ENCODE measurements around the gene LRCH1. TPM values are rescaled to one million over a fixed set of nuclear protein-coding genes. Genes with fewer than 3 reads are reported as not detected.
A peak's percentile ranks its signal among the peaks of the same experiment; 100 is the strongest.

Gene LRCH1
- polyA plus RNA-seq, 1 of the 3 experiments (the other 2 are of a cell fraction), result 5.5 TPM

DNA sequence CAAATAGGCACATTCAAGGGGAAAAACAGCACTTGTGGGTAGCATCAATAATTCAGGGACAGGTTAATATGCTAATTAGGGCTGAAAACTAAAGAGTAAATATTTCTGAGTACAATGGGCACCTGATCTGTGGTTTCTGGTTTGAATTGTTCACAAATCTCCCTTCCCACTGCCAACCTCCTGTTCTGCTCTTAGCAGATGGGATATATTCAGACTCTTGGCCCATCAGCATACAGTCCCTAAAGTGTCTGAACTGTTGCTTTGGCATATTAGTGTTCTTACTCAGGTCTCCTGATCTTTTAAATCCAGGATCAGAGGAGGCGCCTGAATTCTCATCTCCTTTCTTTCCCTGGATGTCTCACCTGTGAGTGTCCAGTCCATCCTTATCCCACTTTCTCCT, 8.2 kb upstream of the LRCH1 start:
- POLR2A ChIA-PET, result no interaction called here
- CTCF ChIA-PET, result no interaction called here
- Histone ChIP-seq H3K27ac (ENCODE audit: low read depth in 2 of 2, low read length in 1 of 2) (no peak overlapping the region), H3K4me2 (no peak overlapping the region), H3K4me3 (ENCODE audit: low read depth in 2 of 2, low read length in 1 of 2) (no peak overlapping the region), H3K79me2 (ENCODE audit: insufficient read depth) (no peaks in the 10 kb centered on the region), H4K20me1 (ENCODE audit: insufficient read depth) (no peaks in the 10 kb centered on the region), H3K9ac (no peak overlapping the region), H2AFZ (ENCODE audit: low read depth) (no peak overlapping the region), H3K27me3 (ENCODE audit: insufficient read depth) (no peaks in the 10 kb centered on the region), H3K9me3 (no peaks in the 10 kb centered on the region), H3K36me3 (replicated peaks in 1 of 2; ENCODE audit: control insufficient read depth in 1 of 2, insufficient read depth in 2 of 2, low read length in 1 of 2) (no peaks in the 10 kb centered on the region), H3K4me1 (ENCODE audit: control insufficient read depth in 1 of 2, insufficient read depth in 2 of 2, low read depth in 1 of 2, low read length in 1 of 2) (peaks cover 0 to 6% of the 10 kb centered on the region in 2 experiments; a peak in 1 of 4 replicates), H3F3A (replicated peaks; ENCODE audit: insufficient read depth) (no peaks in the 10 kb centered on the region), H3K9me2 (no peaks in the 10 kb centered on the region)
- no peak for TF ChIP-seq FOXJ3 (CRISPR knock-in tag; IDR thresholded peaks at IDR 0.05)
- TF ChIP-seq POLR2AphosphoS5 (IDR thresholded peaks at IDR 0.05; ENCODE audit: low read depth, low read length), result no peak
- TF ChIP-seq TEAD4 (IDR thresholded peaks at IDR 0.05; ENCODE audit: borderline replicate concordance, insufficient read depth), result no peak
- TF ChIP-seq RFX5 (IDR thresholded peaks at IDR 0.05; ENCODE audit: low read length), result no peak
- WGBS (ENCODE audit: low lambda C conversion rate), result 94% methylated on average over 1 of the region's 1 CpG
- DNase-seq, result no peak

DNA sequence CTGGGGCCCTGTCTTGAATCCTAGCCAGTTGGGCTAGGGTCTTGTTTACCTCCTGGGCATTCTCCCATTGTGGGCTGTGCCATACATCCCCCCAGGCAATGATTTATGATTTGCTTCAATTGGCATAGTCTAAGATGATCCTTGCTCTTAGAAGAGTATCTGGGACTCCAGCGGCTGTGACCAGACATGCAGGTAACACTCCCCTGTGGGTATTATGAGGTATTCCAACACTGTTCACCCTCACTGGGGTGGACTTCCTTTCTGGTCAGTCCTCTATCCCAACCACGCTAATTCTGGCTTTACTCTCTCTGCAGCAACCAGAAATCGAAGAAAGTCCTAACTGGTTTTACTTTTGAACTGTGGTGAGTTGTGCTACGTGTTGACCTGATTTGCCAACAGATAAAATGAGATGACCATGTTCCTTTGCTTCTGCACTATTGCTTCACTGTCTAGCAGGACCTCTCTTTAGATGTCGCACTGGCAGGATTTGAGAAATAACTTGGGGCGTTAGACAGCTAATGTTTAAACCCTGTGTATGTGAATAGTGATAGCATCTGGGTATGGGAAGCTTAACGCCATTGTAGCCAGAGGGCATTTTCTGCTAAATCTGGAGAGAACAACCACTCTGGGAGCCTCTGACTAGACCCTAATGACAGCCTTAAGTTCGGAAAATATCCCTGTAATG, 6.7 kb upstream of the LRCH1 start:
- ChIA-PET CTCF (no interaction called here), POLR2A (no interaction called here)
- H3K9ac ChIP-seq, result no peak overlapping the region
- H3K36me3 ChIP-seq (replicated peaks in 1 of 2; ENCODE audit: control insufficient read depth in 1 of 2, insufficient read depth in 2 of 2, low read length in 1 of 2), result no peaks in the 10 kb centered on the region
- H3K9me3 ChIP-seq, result no peaks in the 10 kb centered on the region
- H3K79me2 ChIP-seq (ENCODE audit: insufficient read depth), result no peaks in the 10 kb centered on the region
- no peak overlapping the region for H2AFZ ChIP-seq (ENCODE audit: low read depth)
- peaks cover 14% of the 10 kb centered on the region for H3F3A ChIP-seq (replicated peaks; ENCODE audit: insufficient read depth)
- 71% methylated on average over 8 of the region's 8 CpGs for WGBS (ENCODE audit: low lambda C conversion rate)
- H3K4me1 ChIP-seq (ENCODE audit: control insufficient read depth in 1 of 2, insufficient read depth in 2 of 2, low read depth in 1 of 2, low read length in 1 of 2), result peaks cover 0 to 6% of the 10 kb centered on the region in 2 experiments; a peak in 2 of 4 replicates
- H3K9me2 ChIP-seq, result no peaks in the 10 kb centered on the region
- no peak overlapping the region for H3K4me2 ChIP-seq
- TF ChIP-seq FOXM1 (IDR thresholded peaks at IDR 0.05; ENCODE audit: low read depth) (no peak), GATA2 (CRISPR knock-in tag; IDR thresholded peaks at IDR 0.05) (peak; percentile 67)
- TF ChIP-seq, protein P1, sequence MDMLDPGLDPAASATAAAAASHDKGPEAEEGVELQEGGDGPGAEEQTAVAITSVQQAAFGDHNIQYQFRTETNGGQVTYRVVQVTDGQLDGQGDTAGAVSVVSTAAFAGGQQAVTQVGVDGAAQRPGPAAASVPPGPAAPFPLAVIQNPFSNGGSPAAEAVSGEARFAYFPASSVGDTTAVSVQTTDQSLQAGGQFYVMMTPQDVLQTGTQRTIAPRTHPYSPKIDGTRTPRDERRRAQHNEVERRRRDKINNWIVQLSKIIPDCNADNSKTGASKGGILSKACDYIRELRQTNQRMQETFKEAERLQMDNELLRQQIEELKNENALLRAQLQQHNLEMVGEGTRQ (IDR thresholded peaks at IDR 0.05; ENCODE audit: borderline replicate concordance, low read depth, low read length), result no peak
- H4K20me1 ChIP-seq (ENCODE audit: insufficient read depth), result no peaks in the 10 kb centered on the region
- no peak overlapping the region for H3K27ac ChIP-seq (ENCODE audit: low read depth in 2 of 2, low read length in 1 of 2)
- H3K4me3 ChIP-seq (ENCODE audit: low read depth in 2 of 2, low read length in 1 of 2), result no peak overlapping the region
- DNase-seq, result peak; percentile 33
- no peaks in the 10 kb centered on the region for H3K27me3 ChIP-seq (ENCODE audit: insufficient read depth)

DNA sequence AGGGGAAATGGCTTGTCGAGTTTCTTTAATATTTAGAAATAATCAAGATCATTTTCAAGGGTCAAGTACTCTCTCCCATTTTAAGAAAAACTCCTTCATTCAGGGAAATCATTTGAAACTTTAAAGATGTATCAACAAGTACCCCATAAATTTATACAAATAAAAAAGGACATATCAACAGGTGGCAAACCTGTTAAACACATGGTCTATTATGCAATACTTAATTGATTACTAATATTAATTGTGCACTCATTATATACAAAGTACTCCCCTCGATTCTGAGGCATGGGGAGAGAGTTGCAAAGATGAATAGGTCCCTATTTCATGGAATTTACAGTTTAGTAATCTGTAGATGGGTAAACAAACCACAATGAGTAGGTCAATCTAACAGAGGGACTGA, 2.1 kb upstream of the LRCH1 start:
- Histone ChIP-seq H3K9me2 (no peaks in the 10 kb centered on the region), H3K27me3 (ENCODE audit: insufficient read depth) (no peaks in the 10 kb centered on the region), H3K27ac (ENCODE audit: low read depth in 2 of 2, low read length in 1 of 2) (0 out of 4 replicates have a peak overlapping the region, but pooled peaks of 1 of the 2 experiments have one; percentile 16), H3K9ac (no peak overlapping the region), H2AFZ (ENCODE audit: low read depth) (no peak overlapping the region), H3K4me1 (ENCODE audit: control insufficient read depth in 1 of 2, insufficient read depth in 2 of 2, low read depth in 1 of 2, low read length in 1 of 2) (peaks cover 8 to 20% of the 10 kb centered on the region in 2 experiments; a peak in 3 of 4 replicates), H3K4me2 (no peak overlapping the region), H3K9me3 (no peaks in the 10 kb centered on the region), H3F3A (replicated peaks; ENCODE audit: insufficient read depth) (peaks cover 28% of the 10 kb centered on the region), H4K20me1 (ENCODE audit: insufficient read depth) (peaks cover 12% of the 10 kb centered on the region), H3K4me3 (ENCODE audit: low read depth in 2 of 2, low read length in 1 of 2) (no peak overlapping the region), H3K36me3 (replicated peaks in 1 of 2; ENCODE audit: control insufficient read depth in 1 of 2, insufficient read depth in 2 of 2, low read length in 1 of 2) (no peaks in the 10 kb centered on the region), H3K79me2 (ENCODE audit: insufficient read depth) (peaks cover 34% of the 10 kb centered on the region)
- 82% methylated on average over 2 of the region's 2 CpGs for WGBS (ENCODE audit: low lambda C conversion rate)
- ChIA-PET POLR2A (no interaction called here), CTCF (interaction anchor here (0.6 to 2.9 kb wide), 28 partner anchors 8 to 172 kb away, joined by 3 to 88 read pairs (median 5); no protein-coding TSS in a partner anchor)
- no peak for DNase-seq
- TF ChIP-seq, protein P2, sequence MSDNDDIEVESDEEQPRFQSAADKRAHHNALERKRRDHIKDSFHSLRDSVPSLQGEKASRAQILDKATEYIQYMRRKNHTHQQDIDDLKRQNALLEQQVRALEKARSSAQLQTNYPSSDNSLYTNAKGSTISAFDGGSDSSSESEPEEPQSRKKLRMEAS (IDR thresholded peaks at IDR 0.05; ENCODE audit: low read depth), result no peak
- no peak for TF ChIP-seq JUND (IDR thresholded peaks at IDR 0.05)
- no peak for TF ChIP-seq NFIC (IDR thresholded peaks at IDR 0.05; ENCODE audit: borderline replicate concordance)
- TF ChIP-seq, protein P3, sequence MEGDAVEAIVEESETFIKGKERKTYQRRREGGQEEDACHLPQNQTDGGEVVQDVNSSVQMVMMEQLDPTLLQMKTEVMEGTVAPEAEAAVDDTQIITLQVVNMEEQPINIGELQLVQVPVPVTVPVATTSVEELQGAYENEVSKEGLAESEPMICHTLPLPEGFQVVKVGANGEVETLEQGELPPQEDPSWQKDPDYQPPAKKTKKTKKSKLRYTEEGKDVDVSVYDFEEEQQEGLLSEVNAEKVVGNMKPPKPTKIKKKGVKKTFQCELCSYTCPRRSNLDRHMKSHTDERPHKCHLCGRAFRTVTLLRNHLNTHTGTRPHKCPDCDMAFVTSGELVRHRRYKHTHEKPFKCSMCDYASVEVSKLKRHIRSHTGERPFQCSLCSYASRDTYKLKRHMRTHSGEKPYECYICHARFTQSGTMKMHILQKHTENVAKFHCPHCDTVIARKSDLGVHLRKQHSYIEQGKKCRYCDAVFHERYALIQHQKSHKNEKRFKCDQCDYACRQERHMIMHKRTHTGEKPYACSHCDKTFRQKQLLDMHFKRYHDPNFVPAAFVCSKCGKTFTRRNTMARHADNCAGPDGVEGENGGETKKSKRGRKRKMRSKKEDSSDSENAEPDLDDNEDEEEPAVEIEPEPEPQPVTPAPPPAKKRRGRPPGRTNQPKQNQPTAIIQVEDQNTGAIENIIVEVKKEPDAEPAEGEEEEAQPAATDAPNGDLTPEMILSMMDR (IDR thresholded peaks at IDR 0.05), result no peak
- TF ChIP-seq, protein P4, sequence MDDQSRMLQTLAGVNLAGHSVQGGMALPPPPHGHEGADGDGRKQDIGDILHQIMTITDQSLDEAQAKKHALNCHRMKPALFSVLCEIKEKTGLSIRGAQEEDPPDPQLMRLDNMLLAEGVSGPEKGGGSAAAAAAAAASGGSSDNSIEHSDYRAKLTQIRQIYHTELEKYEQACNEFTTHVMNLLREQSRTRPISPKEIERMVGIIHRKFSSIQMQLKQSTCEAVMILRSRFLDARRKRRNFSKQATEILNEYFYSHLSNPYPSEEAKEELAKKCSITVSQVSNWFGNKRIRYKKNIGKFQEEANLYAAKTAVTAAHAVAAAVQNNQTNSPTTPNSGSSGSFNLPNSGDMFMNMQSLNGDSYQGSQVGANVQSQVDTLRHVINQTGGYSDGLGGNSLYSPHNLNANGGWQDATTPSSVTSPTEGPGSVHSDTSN (IDR thresholded peaks at IDR 0.05), result no peak
- no peak for TF ChIP-seq TEAD4 (IDR thresholded peaks at IDR 0.05; ENCODE audit: borderline replicate concordance, insufficient read depth)
- no peak for TF ChIP-seq CHD2 (IDR thresholded peaks at IDR 0.05; ENCODE audit: low read length, partially characterized antibody)
- TF ChIP-seq, protein P1 (IDR thresholded peaks at IDR 0.05; ENCODE audit: borderline replicate concordance, low read depth, low read length), result no peak
- TF ChIP-seq YY1 (IDR thresholded peaks at IDR 0.05; ENCODE audit: low read depth), result no peak

Measured in SK-N-SH (cell line).